ENCODE data around the gene C4BPB. TPM values are rescaled to one million over a fixed set of nuclear protein-coding genes. Genes with fewer than 3 reads are reported as not detected.
A peak's percentile ranks its signal among the peaks of the same experiment; 100 is the strongest.

The C4BPB gene
- total and polyA plus RNA-seq, 2 of the 13 experiments (the other 11 are each of a cell fraction or from before 2014, with no cell fraction given): 155 to 266 TPM

- TF ChIP-seq ISL2 (CRISPR knock-in tag; IDR thresholded peaks at IDR 0.05) (0 out of 2 replicates have a peak, but pooled peaks have one; percentile 22), FLYWCH1 (CRISPR knock-in tag; IDR thresholded peaks at IDR 0.05) (no peak), NFE2L1 (CRISPR knock-in tag; IDR thresholded peaks at IDR 0.05; ENCODE audit: borderline replicate concordance) (no peak), ZNF883 (CRISPR knock-in tag; IDR thresholded peaks at IDR 0.05; ENCODE audit: not compliant biosample characterization) (peak; percentile 45), ZFP41 (CRISPR knock-in tag; IDR thresholded peaks at IDR 0.05; ENCODE audit: borderline replicate concordance) (no peak), NFE2L2 (IDR thresholded peaks at IDR 0.05; ENCODE audit: low read length) (no peak), CREBL2 (CRISPR knock-in tag; IDR thresholded peaks at IDR 0.05; ENCODE audit: borderline replicate concordance) (no peak), PHF20 (CRISPR knock-in tag; IDR thresholded peaks at IDR 0.05) (peak; percentile 69), AKNA (CRISPR knock-in tag; IDR thresholded peaks at IDR 0.05; ENCODE audit: borderline replicate concordance) (no peak), ZIK1 (CRISPR knock-in tag; IDR thresholded peaks at IDR 0.05; ENCODE audit: borderline replicate concordance, low read depth) (no peak), ZNF670 (CRISPR knock-in tag; IDR thresholded peaks at IDR 0.05; ENCODE audit: borderline replicate concordance) (no peak), ZNF567 (CRISPR knock-in tag; IDR thresholded peaks at IDR 0.05; ENCODE audit: borderline replicate concordance) (no peak), SOX13 (IDR thresholded peaks at IDR 0.05) (no peak), SOX13 (CRISPR knock-in tag; conservative IDR thresholded peaks at IDR 0.05 in 1 of 2, IDR thresholded peaks at IDR 0.05 in 1 of 2) (0 out of 4 replicates have a peak, but pooled peaks of 1 of the 2 experiments have one; percentile 5), MBNL3 (CRISPR knock-in tag; conservative IDR thresholded peaks at IDR 0.05) (no peak), SMYD3 (CRISPR knock-in tag; IDR thresholded peaks at IDR 0.05) (0 out of 2 replicates have a peak, but pooled peaks have one; percentile 15), ZBTB26 (CRISPR knock-in tag; IDR thresholded peaks at IDR 0.05; ENCODE audit: borderline replicate concordance) (no peak; the same call in 1 of the 2 replicates), ZNF724P (CRISPR knock-in tag; IDR thresholded peaks at IDR 0.05; ENCODE audit: borderline replicate concordance) (no peak), FOXP1 (IDR thresholded peaks at IDR 0.05) (no peak), FOXP1 (CRISPR knock-in tag; IDR thresholded peaks at IDR 0.05) (no peak), THYN1 (CRISPR knock-in tag; IDR thresholded peaks at IDR 0.05; ENCODE audit: borderline replicate concordance, low read depth) (no peak), NFKB2 (CRISPR knock-in tag; IDR thresholded peaks at IDR 0.05; ENCODE audit: borderline replicate concordance) (peak; percentile 52; the same call in 1 of the 2 replicates), GPBP1L1 (CRISPR knock-in tag; IDR thresholded peaks at IDR 0.05) (no peak)
These were observed 38.0 kb upstream of the C4BPB start (continued) for GRCh38 chr1:207050480-207051190.
